Keratinocyte (primary cell): Measurements from ENCODE around the gene FIZ1.

Source experiments
- CTCF ChIP-seq, 3 experiments: IDR thresholded peaks in 1 of 3; conservative IDR thresholded peaks in 1 of 3; optimal IDR thresholded peaks in 1 of 3; 2 replicates in 2 of 3; 3 replicates in 1 of 3; pipeline versions ENCODE3 to v1.5.1; 2011; ENCODE audit warnings: low read length in 3 of 3, mild to moderate bottlenecking in 3 of 3, moderate library complexity in 2 of 3, control low read depth in 1 of 3, inconsistent platforms in 1 of 3; ENCODE audit not compliant: insufficient read depth in 2 of 3; ENCODE audit errors: extremely low read depth in 1 of 3
- EZH2 ChIP-seq: IDR thresholded peaks from one replicate; pipeline ENCODE4 v1.6.1; 2012; ENCODE audit warnings: inconsistent platforms, mild to moderate bottlenecking, low read length, moderate library complexity

GRCh38 chr19:55606817-55607216 lies 7.5 kb upstream of the FIZ1 start:
- TF ChIP-seq CTCF (optimal IDR thresholded peaks at IDR 0.05 in 1 of 3, IDR thresholded peaks at IDR 0.05 in 1 of 3, conservative IDR thresholded peaks at IDR 0.05 in 1 of 3; ENCODE audit: extremely low read depth in 1 of 3, insufficient read depth in 2 of 3, low read length in 3 of 3) (no peak), EZH2 (no peak)
